Measurements from ENCODE around the gene CHD6.

- TF ChIP-seq POLR2AphosphoS5 (IDR thresholded peaks at IDR 0.05; ENCODE audit: borderline replicate concordance, low read depth, low read length) (no peak), EZH2 (IDR thresholded peaks at IDR 0.05) (no peak)
Observed at GRCh38 chr20:41553142-41553879, 64.9 kb downstream of the CHD6 start.

Measured in SK-N-MC (cell line).